Peyer's patch (tissue), 4 donors: Measurements from ENCODE around the gene MXRA7.

Experiments
- POLR2A ChIP-seq, 2 donors: fragments of 450-650 bp; IDR thresholded peaks; one replicate each; pipeline ENCODE4 v1.5.1; 2017; ENCODE audit warnings: antibody characterized with exemption in 2 of 2, mild to moderate bottlenecking in 2 of 2, moderate library complexity in 2 of 2
- TF ChIP-seq, protein P1 (sequence below), 6 experiments: fragments of 450-650 bp in 4 of 6; fragments of 200-600 bp in 2 of 6; sonication (generic) in 1 of 6; IDR thresholded peaks; one replicate each; pipeline ENCODE4 v1.5.1; 2017 to 2019; ENCODE audit warnings: antibody characterized with exemption in 6 of 6, mild to moderate bottlenecking in 3 of 6, moderate library complexity in 1 of 6

DNA sequence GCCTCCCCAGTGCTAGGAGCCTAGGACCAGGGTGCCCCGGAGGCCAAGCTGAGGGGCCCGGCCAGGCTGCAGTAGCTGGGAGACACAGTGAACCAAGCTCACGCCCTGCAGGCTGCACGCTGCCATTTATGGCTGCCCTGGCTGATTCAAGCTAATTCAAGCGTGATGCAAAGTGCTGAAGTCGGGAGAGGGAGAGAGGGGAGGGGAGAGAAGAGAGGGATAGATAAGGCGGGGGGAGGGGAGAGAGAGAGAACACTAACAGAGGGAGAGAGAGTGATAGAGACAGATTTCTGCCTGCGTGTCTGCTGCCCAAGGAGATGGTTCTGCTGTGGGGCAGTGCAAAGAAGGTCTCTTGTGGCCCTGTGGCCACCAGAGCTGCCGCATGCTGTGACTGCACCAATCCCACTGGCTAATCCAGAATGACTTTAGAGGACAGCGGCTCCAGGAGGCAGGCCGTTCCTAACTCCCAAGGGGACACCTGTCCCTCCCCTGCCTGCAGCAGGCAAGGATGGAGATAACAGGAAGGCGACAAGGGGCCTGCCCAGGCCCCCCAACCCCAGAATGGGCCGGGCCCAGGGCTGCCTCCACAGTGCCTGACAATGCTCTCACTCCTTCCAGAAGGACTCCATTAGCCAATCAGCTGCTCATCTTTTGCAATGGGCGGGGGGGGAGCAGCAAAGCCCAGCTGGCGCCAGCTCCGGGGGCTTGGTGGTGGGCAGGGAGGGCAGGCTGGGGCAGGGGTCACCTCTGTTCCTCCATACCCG is 12.9 kb downstream of the MXRA7 start:
- no peak for TF ChIP-seq POLR2A (IDR thresholded peaks at IDR 0.05)
- TF ChIP-seq, protein P1, sequence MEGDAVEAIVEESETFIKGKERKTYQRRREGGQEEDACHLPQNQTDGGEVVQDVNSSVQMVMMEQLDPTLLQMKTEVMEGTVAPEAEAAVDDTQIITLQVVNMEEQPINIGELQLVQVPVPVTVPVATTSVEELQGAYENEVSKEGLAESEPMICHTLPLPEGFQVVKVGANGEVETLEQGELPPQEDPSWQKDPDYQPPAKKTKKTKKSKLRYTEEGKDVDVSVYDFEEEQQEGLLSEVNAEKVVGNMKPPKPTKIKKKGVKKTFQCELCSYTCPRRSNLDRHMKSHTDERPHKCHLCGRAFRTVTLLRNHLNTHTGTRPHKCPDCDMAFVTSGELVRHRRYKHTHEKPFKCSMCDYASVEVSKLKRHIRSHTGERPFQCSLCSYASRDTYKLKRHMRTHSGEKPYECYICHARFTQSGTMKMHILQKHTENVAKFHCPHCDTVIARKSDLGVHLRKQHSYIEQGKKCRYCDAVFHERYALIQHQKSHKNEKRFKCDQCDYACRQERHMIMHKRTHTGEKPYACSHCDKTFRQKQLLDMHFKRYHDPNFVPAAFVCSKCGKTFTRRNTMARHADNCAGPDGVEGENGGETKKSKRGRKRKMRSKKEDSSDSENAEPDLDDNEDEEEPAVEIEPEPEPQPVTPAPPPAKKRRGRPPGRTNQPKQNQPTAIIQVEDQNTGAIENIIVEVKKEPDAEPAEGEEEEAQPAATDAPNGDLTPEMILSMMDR (IDR thresholded peaks at IDR 0.05): no peak
